ENCODE measurements around the gene TTC39C.

TTC39C gene

GRCh38 chr18:24157855-24158254 is 143.3 kb downstream of the TTC39C start:
- Histone ChIP-seq H3K9me3 (ENCODE audit: control insufficient read depth in 2 of 2, low read length in 2 of 2) (no peaks in the 10 kb centered on the region), H3K4me3 (ENCODE audit: low read length in 2 of 2) (no peak overlapping the region), H3K27me3 (ENCODE audit: control insufficient read depth in 2 of 2, insufficient read depth in 2 of 2, low read length in 2 of 2) (no peaks in the 10 kb centered on the region), H3K4me1 (ENCODE audit: control insufficient read depth in 2 of 2, insufficient read depth in 2 of 2, low read length in 2 of 2) (no peaks in the 10 kb centered on the region), H3K36me3 (ENCODE audit: control insufficient read depth in 2 of 2, insufficient read depth in 2 of 2, low read length in 2 of 2) (peaks cover 6 to 38% of the 10 kb centered on the region in 2 donors), H3K27ac (ENCODE audit: low read depth in 2 of 2, low read length in 2 of 2) (no peak overlapping the region), H3K9ac (ENCODE audit: low read depth in 1 of 2, low read length in 2 of 2) (no peak overlapping the region)

- H3K27me3 ChIP-seq (ENCODE audit: control insufficient read depth in 2 of 2, insufficient read depth in 2 of 2, low read length in 2 of 2), result no peaks in the 10 kb centered on the region
- H3K36me3 ChIP-seq (ENCODE audit: control insufficient read depth in 2 of 2, insufficient read depth in 2 of 2, low read length in 2 of 2), result peaks cover 14 to 43% of the 10 kb centered on the region in 2 donors
- no peak overlapping the region for H3K9ac ChIP-seq (ENCODE audit: low read depth in 1 of 2, low read length in 2 of 2)
- no peaks in the 10 kb centered on the region for H3K9me3 ChIP-seq (ENCODE audit: control insufficient read depth in 2 of 2, low read length in 2 of 2)
- no peak overlapping the region for H3K4me3 ChIP-seq (ENCODE audit: low read length in 2 of 2)
- no peaks in the 10 kb centered on the region for H3K4me1 ChIP-seq (ENCODE audit: control insufficient read depth in 2 of 2, insufficient read depth in 2 of 2, low read length in 2 of 2)
- H3K27ac ChIP-seq (ENCODE audit: low read depth in 2 of 2, low read length in 2 of 2), result no peak overlapping the region
Observed at GRCh38 chr18:24160086-24160485, 145.5 kb downstream of the TTC39C start.

- H3K27ac ChIP-seq (ENCODE audit: low read depth in 2 of 2, low read length in 2 of 2), result no peak overlapping the region
- no peaks in the 10 kb centered on the region for H3K4me1 ChIP-seq (ENCODE audit: control insufficient read depth in 2 of 2, insufficient read depth in 2 of 2, low read length in 2 of 2)
- H3K4me3 ChIP-seq (ENCODE audit: low read length in 2 of 2), result no peak overlapping the region
- H3K36me3 ChIP-seq (ENCODE audit: control insufficient read depth in 2 of 2, insufficient read depth in 2 of 2, low read length in 2 of 2), result peaks cover 16 to 41% of the 10 kb centered on the region in 2 donors
- no peaks in the 10 kb centered on the region for H3K27me3 ChIP-seq (ENCODE audit: control insufficient read depth in 2 of 2, insufficient read depth in 2 of 2, low read length in 2 of 2)
- no peaks in the 10 kb centered on the region for H3K9me3 ChIP-seq (ENCODE audit: control insufficient read depth in 2 of 2, low read length in 2 of 2)
- no peak overlapping the region for H3K9ac ChIP-seq (ENCODE audit: low read depth in 1 of 2, low read length in 2 of 2)
Observed at GRCh38 chr18:24161304-24161703, 146.8 kb downstream of the TTC39C start.

GRCh38 chr18:24168496-24168895 is 153.9 kb downstream of the TTC39C start:
- Histone ChIP-seq H3K4me3 (ENCODE audit: low read length in 2 of 2) (no peak overlapping the region), H3K36me3 (ENCODE audit: control insufficient read depth in 2 of 2, insufficient read depth in 2 of 2, low read length in 2 of 2) (peaks cover 19 to 27% of the 10 kb centered on the region in 2 donors), H3K9me3 (ENCODE audit: control insufficient read depth in 2 of 2, low read length in 2 of 2) (no peaks in the 10 kb centered on the region), H3K4me1 (ENCODE audit: control insufficient read depth in 2 of 2, insufficient read depth in 2 of 2, low read length in 2 of 2) (no peaks in the 10 kb centered on the region), H3K27me3 (ENCODE audit: control insufficient read depth in 2 of 2, insufficient read depth in 2 of 2, low read length in 2 of 2) (no peaks in the 10 kb centered on the region), H3K9ac (ENCODE audit: low read depth in 1 of 2, low read length in 2 of 2) (no peak overlapping the region), H3K27ac (ENCODE audit: low read depth in 2 of 2, low read length in 2 of 2) (no peak overlapping the region)

GRCh38 chr18:24170360-24170759 is 155.8 kb downstream of the TTC39C start:
- Histone ChIP-seq H3K9me3 (ENCODE audit: control insufficient read depth in 2 of 2, low read length in 2 of 2) (no peaks in the 10 kb centered on the region), H3K27ac (ENCODE audit: low read depth in 2 of 2, low read length in 2 of 2) (no peak overlapping the region), H3K27me3 (ENCODE audit: control insufficient read depth in 2 of 2, insufficient read depth in 2 of 2, low read length in 2 of 2) (no peaks in the 10 kb centered on the region), H3K4me3 (ENCODE audit: low read length in 2 of 2) (no peak overlapping the region), H3K4me1 (ENCODE audit: control insufficient read depth in 2 of 2, insufficient read depth in 2 of 2, low read length in 2 of 2) (no peaks in the 10 kb centered on the region), H3K36me3 (ENCODE audit: control insufficient read depth in 2 of 2, insufficient read depth in 2 of 2, low read length in 2 of 2) (peaks cover 13 to 19% of the 10 kb centered on the region in 2 donors), H3K9ac (ENCODE audit: low read depth in 1 of 2, low read length in 2 of 2) (no peak overlapping the region)

GRCh38 chr18:24173997-24174396 is 159.4 kb downstream of the TTC39C start:
- no peaks in the 10 kb centered on the region for H3K27me3 ChIP-seq (ENCODE audit: control insufficient read depth in 2 of 2, insufficient read depth in 2 of 2, low read length in 2 of 2)
- H3K27ac ChIP-seq (ENCODE audit: low read depth in 2 of 2, low read length in 2 of 2), result no peak overlapping the region
- H3K9me3 ChIP-seq (ENCODE audit: control insufficient read depth in 2 of 2, low read length in 2 of 2), result no peaks in the 10 kb centered on the region
- H3K9ac ChIP-seq (ENCODE audit: low read depth in 1 of 2, low read length in 2 of 2), result no peak overlapping the region
- no peak overlapping the region for H3K4me3 ChIP-seq (ENCODE audit: low read length in 2 of 2)
- peaks cover 6 to 9% of the 10 kb centered on the region in 2 donors for H3K36me3 ChIP-seq (ENCODE audit: control insufficient read depth in 2 of 2, insufficient read depth in 2 of 2, low read length in 2 of 2)
- no peaks in the 10 kb centered on the region for H3K4me1 ChIP-seq (ENCODE audit: control insufficient read depth in 2 of 2, insufficient read depth in 2 of 2, low read length in 2 of 2)

GRCh38 chr18:24176727-24177416 is 162.3 kb downstream of the TTC39C start:
- Histone ChIP-seq H3K9ac (ENCODE audit: low read depth in 1 of 2, low read length in 2 of 2) (no peak overlapping the region), H3K9me3 (ENCODE audit: control insufficient read depth in 2 of 2, low read length in 2 of 2) (no peaks in the 10 kb centered on the region), H3K4me3 (ENCODE audit: low read length in 2 of 2) (no peak overlapping the region), H3K27ac (ENCODE audit: low read depth in 2 of 2, low read length in 2 of 2) (no peak overlapping the region), H3K4me1 (ENCODE audit: control insufficient read depth in 2 of 2, insufficient read depth in 2 of 2, low read length in 2 of 2) (no peaks in the 10 kb centered on the region), H3K27me3 (ENCODE audit: control insufficient read depth in 2 of 2, insufficient read depth in 2 of 2, low read length in 2 of 2) (no peaks in the 10 kb centered on the region), H3K36me3 (ENCODE audit: control insufficient read depth in 2 of 2, insufficient read depth in 2 of 2, low read length in 2 of 2) (peaks cover 0 to 6% of the 10 kb centered on the region in 2 donors)

GRCh38 chr18:24177499-24178133 is 163.1 kb downstream of the TTC39C start:
- Histone ChIP-seq H3K27me3 (ENCODE audit: control insufficient read depth in 2 of 2, insufficient read depth in 2 of 2, low read length in 2 of 2) (no peaks in the 10 kb centered on the region), H3K27ac (ENCODE audit: low read depth in 2 of 2, low read length in 2 of 2) (no peak overlapping the region), H3K9me3 (ENCODE audit: control insufficient read depth in 2 of 2, low read length in 2 of 2) (no peaks in the 10 kb centered on the region), H3K9ac (ENCODE audit: low read depth in 1 of 2, low read length in 2 of 2) (no peak overlapping the region), H3K4me3 (ENCODE audit: low read length in 2 of 2) (no peak overlapping the region), H3K36me3 (ENCODE audit: control insufficient read depth in 2 of 2, insufficient read depth in 2 of 2, low read length in 2 of 2) (peaks cover 0 to 6% of the 10 kb centered on the region in 2 donors), H3K4me1 (ENCODE audit: control insufficient read depth in 2 of 2, insufficient read depth in 2 of 2, low read length in 2 of 2) (no peaks in the 10 kb centered on the region)

GRCh38 chr18:24180048-24180447 is 165.5 kb downstream of the TTC39C start:
- peaks cover 0 to 2% of the 10 kb centered on the region in 2 donors for H3K36me3 ChIP-seq (ENCODE audit: control insufficient read depth in 2 of 2, insufficient read depth in 2 of 2, low read length in 2 of 2)
- H3K4me1 ChIP-seq (ENCODE audit: control insufficient read depth in 2 of 2, insufficient read depth in 2 of 2, low read length in 2 of 2), result no peaks in the 10 kb centered on the region
- no peak overlapping the region for H3K9ac ChIP-seq (ENCODE audit: low read depth in 1 of 2, low read length in 2 of 2)
- H3K27me3 ChIP-seq (ENCODE audit: control insufficient read depth in 2 of 2, insufficient read depth in 2 of 2, low read length in 2 of 2), result no peaks in the 10 kb centered on the region
- H3K4me3 ChIP-seq (ENCODE audit: low read length in 2 of 2), result no peak overlapping the region
- H3K27ac ChIP-seq (ENCODE audit: low read depth in 2 of 2, low read length in 2 of 2), result no peak overlapping the region
- H3K9me3 ChIP-seq (ENCODE audit: control insufficient read depth in 2 of 2, low read length in 2 of 2), result no peaks in the 10 kb centered on the region

GRCh38 chr18:24181806-24182205 is 167.3 kb downstream of the TTC39C start:
- Histone ChIP-seq H3K27ac (ENCODE audit: low read depth in 2 of 2, low read length in 2 of 2) (no peak overlapping the region), H3K4me3 (ENCODE audit: low read length in 2 of 2) (no peak overlapping the region)

More at GRCh38 chr18:24181806-24182205, 167.3 kb downstream of the TTC39C start:
- H3K27me3 ChIP-seq (ENCODE audit: control insufficient read depth in 2 of 2, insufficient read depth in 2 of 2, low read length in 2 of 2), result no peaks in the 10 kb centered on the region
- H3K4me1 ChIP-seq (ENCODE audit: control insufficient read depth in 2 of 2, insufficient read depth in 2 of 2, low read length in 2 of 2), result no peaks in the 10 kb centered on the region
- H3K36me3 ChIP-seq (ENCODE audit: control insufficient read depth in 2 of 2, insufficient read depth in 2 of 2, low read length in 2 of 2), result peaks cover 0 to 2% of the 10 kb centered on the region in 2 donors
- H3K9me3 ChIP-seq (ENCODE audit: control insufficient read depth in 2 of 2, low read length in 2 of 2), result no peaks in the 10 kb centered on the region
- H3K9ac ChIP-seq (ENCODE audit: low read depth in 1 of 2, low read length in 2 of 2), result no peak overlapping the region

Data from mucosa of rectum (tissue), 2 donors.